Testis (tissue), 5 donors: Measurements from ENCODE around the gene MORF4L2. TPM values are rescaled to one million over a fixed set of nuclear protein-coding genes. Genes with fewer than 3 reads are reported as not detected.
A peak's percentile ranks its signal among the peaks of the same experiment; 100 is the strongest.

Experiments
- DNase-seq: peaks from one replicate; pipeline ENCODE4 v3.0.0-alpha.2; 2019
- H3K27ac ChIP-seq, 2 donors: fragments of 200-600 bp; sonication (generic); one replicate each; pipeline ENCODE4 v1.5.1; 2019
- H3K27me3 ChIP-seq: fragments of 200-600 bp; sonication (generic); one replicate; pipeline ENCODE4 v1.5.1; 2019
- H3K36me3 ChIP-seq: fragments of 200-600 bp; sonication (generic); one replicate; pipeline ENCODE4 v1.5.1; 2017; ENCODE audit warnings: low read depth; ENCODE audit errors: missing control alignments
- H3K4me1 ChIP-seq: fragments of 200-600 bp; sonication (generic); one replicate; pipeline ENCODE4 v1.5.1; 2019
- H3K4me3 ChIP-seq, 2 donors: fragments of 200-600 bp; sonication (generic); one replicate each; pipeline ENCODE4 v1.5.1; 2017 to 2019
- H3K9me3 ChIP-seq: fragments of 200-600 bp; sonication (generic); one replicate; pipeline ENCODE4 v1.5.1; 2017
- CTCF ChIP-seq, 3 experiments: fragments of 450-650 bp in 2 of 3; fragments of 200-600 bp in 1 of 3; sonication (generic) in 1 of 3; IDR thresholded peaks; one replicate each; pipeline ENCODE4 v1.5.1; 2016 to 2019; ENCODE audit warnings: antibody characterized with exemption in 3 of 3, mild to moderate bottlenecking in 2 of 3, moderate library complexity in 1 of 3
- POLR2A ChIP-seq: fragments of 450-650 bp; IDR thresholded peaks from one replicate; pipeline ENCODE4 v1.6.1; 2017; ENCODE audit warnings: antibody characterized with exemption, mild to moderate bottlenecking, moderate library complexity
- WGBS, 2 donors: methylation state at CpG; one replicate each; pipeline ENCODE4 v1.1.5; 2018; 5-methylcytosine and 5-hydroxymethylcytosine counted together
- intact Hi-C: fragments of 100-400 bp; cut with DNase I; formaldehyde crosslinking; loops from one replicate; pipeline ENCODE4 v1.15.1; 2023; ENCODE audit warnings: low total_unique reads
- long read RNA-seq, 2 donors: transcript quantifications; one replicate each; lab custom pipeline, GENCODE V29; 2026
- polyA plus RNA-seq: library from polyadenylated mRNA; stranded (reverse); fragments of 350-450 nt; fragmentation: Illumina TruSeq; extraction: RNeasy Lipid Tissue Mini Kit (QIAGEN cat#74804); gene quantifications from one replicate; pipeline ENCODE4 v1.2.3, GENCODE V29; 2014; ENCODE audit warnings: low read depth, low replicate concordance; ENCODE audit not compliant: insufficient read depth
- total RNA-seq, 2 donors: library from RNA; depleted of rRNA; stranded (reverse); fragments of >200 nt; gene quantifications; one replicate each; pipeline ENCODE4 v1.2.3, GENCODE V29; 2016

Gene MORF4L2, protein sequence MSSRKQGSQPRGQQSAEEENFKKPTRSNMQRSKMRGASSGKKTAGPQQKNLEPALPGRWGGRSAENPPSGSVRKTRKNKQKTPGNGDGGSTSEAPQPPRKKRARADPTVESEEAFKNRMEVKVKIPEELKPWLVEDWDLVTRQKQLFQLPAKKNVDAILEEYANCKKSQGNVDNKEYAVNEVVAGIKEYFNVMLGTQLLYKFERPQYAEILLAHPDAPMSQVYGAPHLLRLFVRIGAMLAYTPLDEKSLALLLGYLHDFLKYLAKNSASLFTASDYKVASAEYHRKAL
- total RNA-seq (100 to 1,000 TPM; 257 to 267 TPM), polyA plus RNA-seq (220 TPM)
- long read RNA-seq, donor 1, transcript MORF4L2-215 (4 exons, 451 nt): major isoform, 67 of 143 reads
- long read RNA-seq, donor 1, transcript MORF4L2-203 (4 exons, 1,983 nt): minor isoform, 29 of 143 reads
- long read RNA-seq, donor 1, transcript MORF4L2-206 (4 exons, 1,965 nt): minor isoform, 8 of 143 reads
- long read RNA-seq, donor 1, transcript MORF4L2-201 (4 exons, 1,824 nt): minor isoform, 13 of 143 reads
- long read RNA-seq, donor 1, partial matches to known transcripts: 8 of 143 reads
- long read RNA-seq, donor 1, other reads (novel, unspliced or antisense): 10 of 143 reads
- long read RNA-seq, donor 2, transcript MORF4L2-215 (4 exons, 451 nt): major isoform, 28 of 69 reads
- long read RNA-seq, donor 2, transcript MORF4L2-203 (4 exons, 1,983 nt): minor isoform, 12 of 69 reads
- long read RNA-seq, donor 2, transcript MORF4L2-212 (3 exons, 573 nt): minor isoform, 5 of 69 reads
- long read RNA-seq, donor 2, transcript MORF4L2-201 (4 exons, 1,824 nt): minor isoform, 5 of 69 reads
- long read RNA-seq, donor 2, partial matches to known transcripts: 7 of 69 reads
- long read RNA-seq, donor 2, other reads (novel, unspliced or antisense): 6 of 69 reads

- 0 to 1% methylated on average over 28 to 37 of the region's 37 CpGs for WGBS, 2 donors
- TF ChIP-seq POLR2A (peak; percentile 60), CTCF (IDR thresholded peaks at IDR 0.05) (no peak)
- peak within 1 kb of the TSS; percentile 97 to 99 for H3K27ac ChIP-seq
- H3K4me3 ChIP-seq: peak within 1 kb of the TSS; percentile 63 to 77
- peak; percentile 94 for DNase-seq
- no peaks in the 10 kb centered on the region for H3K4me1 ChIP-seq
- intact Hi-C loops: loop anchor here (10.0 kb wide), 2 partner anchors 152 to 332 kb away; partner anchors contain the start of gene TCEAL9
- H3K9me3 ChIP-seq: no peaks in the 10 kb centered on the region
- H3K36me3 ChIP-seq: no peaks in the 10 kb centered on the region
- H3K27me3 ChIP-seq: no peaks in the 10 kb centered on the region
Measured at GRCh38 chrX:103686199-103687072, at the start of gene MORF4L2. TSS of gene MORF4L2 (minus strand) at chrX:103686699. CDS start at chrX:103677027, 9,672 bp downstream.

GRCh38 chrX:103734125-103734760 lies 47.7 kb upstream of the MORF4L2 start:
- no peak for TF ChIP-seq CTCF (IDR thresholded peaks at IDR 0.05)
- TF ChIP-seq POLR2A: no peak
- WGBS, 2 donors: 80 to 86% methylated on average over 3 to 4 of the region's 4 CpGs

DNA sequence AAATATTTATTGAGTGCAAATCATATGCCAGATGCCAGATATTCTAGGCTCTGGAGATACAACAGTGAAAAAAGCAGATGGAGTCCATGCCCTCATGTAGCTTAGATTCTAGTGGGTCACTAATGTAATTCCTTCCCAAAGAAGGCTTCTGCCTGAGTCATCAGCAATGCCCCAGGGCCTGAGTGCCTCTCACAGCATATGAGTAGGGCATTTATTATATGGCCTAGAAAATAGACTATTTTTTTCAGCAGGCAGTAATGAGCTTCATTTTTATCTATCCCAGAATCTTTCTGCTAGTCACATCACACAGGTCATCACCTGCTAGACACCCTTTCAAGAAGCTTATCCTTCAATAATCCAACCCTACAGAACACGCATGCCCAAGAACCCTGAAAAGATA lies 46.5 kb upstream of the MORF4L2 start:
- intact Hi-C loops: no loop called here
- TF ChIP-seq POLR2A (no peak), CTCF (IDR thresholded peaks at IDR 0.05) (no peak)
- Histone ChIP-seq H3K9me3 (no peaks in the 10 kb centered on the region), H3K36me3 (no peaks in the 10 kb centered on the region), H3K27ac (no peak overlapping the region), H3K27me3 (no peaks in the 10 kb centered on the region), H3K4me3 (no peak overlapping the region), H3K4me1 (no peaks in the 10 kb centered on the region)
- 89 to 93% methylated on average over 1 of the region's 1 CpG for WGBS, 2 donors
- DNase-seq: no peak

More at GRCh38 chrX:103734125-103734760, 47.7 kb upstream of the MORF4L2 start:
- Histone ChIP-seq H3K27me3 (no peaks in the 10 kb centered on the region), H3K9me3 (no peaks in the 10 kb centered on the region), H3K4me3 (no peak overlapping the region), H3K27ac (no peak overlapping the region), H3K4me1 (no peaks in the 10 kb centered on the region), H3K36me3 (no peaks in the 10 kb centered on the region)
- intact Hi-C loops: no loop called here
- no peak for DNase-seq
